ENCODE measurements around the gene ITIH5.

The ITIH5 gene

GRCh38 chr10:7583626-7584025 lies 83.1 kb downstream of the ITIH5 start:
- no peak for DNase-seq (ENCODE audit: low spot score)

- no peak for DNase-seq (ENCODE audit: low spot score)
Measured at GRCh38 chr10:7580520-7580919, 86.2 kb downstream of the ITIH5 start.

GRCh38 chr10:7579681-7580080 lies 87.1 kb downstream of the ITIH5 start:
- no peak for DNase-seq (ENCODE audit: low spot score)

- DNase-seq (ENCODE audit: low spot score): no peak
Measured at GRCh38 chr10:7577579-7577978, 89.2 kb downstream of the ITIH5 start.

GRCh38 chr10:7577176-7577575 lies 89.6 kb downstream of the ITIH5 start:
- no peak for DNase-seq (ENCODE audit: low spot score)

GRCh38 chr10:7576340-7576739 lies 90.4 kb downstream of the ITIH5 start:
- no peak for DNase-seq (ENCODE audit: low spot score)

GRCh38 chr10:7572391-7572790 lies 94.4 kb downstream of the ITIH5 start:
- no peak for DNase-seq (ENCODE audit: low spot score)

GRCh38 chr10:7571981-7572380 lies 94.8 kb downstream of the ITIH5 start:
- DNase-seq (ENCODE audit: low spot score): no peak

- no peak for DNase-seq (ENCODE audit: low spot score)
Measured at GRCh38 chr10:7567911-7568620, 98.7 kb downstream of the ITIH5 start.

- no peak for DNase-seq (ENCODE audit: low spot score)
Measured at GRCh38 chr10:7566891-7567290, 99.9 kb downstream of the ITIH5 start.

GRCh38 chr10:7565871-7566270 lies 100.9 kb downstream of the ITIH5 start:
- DNase-seq (ENCODE audit: low spot score): no peak

- peak; percentile 59 for DNase-seq (ENCODE audit: low spot score)
Measured at GRCh38 chr10:7563770-7564169, 103.0 kb downstream of the ITIH5 start.

- no peak for DNase-seq (ENCODE audit: low spot score)
Measured at GRCh38 chr10:7563368-7563767, 103.4 kb downstream of the ITIH5 start.

GRCh38 chr10:7561985-7562384 lies 104.8 kb downstream of the ITIH5 start:
- DNase-seq (ENCODE audit: low spot score): no peak

- no peak for DNase-seq (ENCODE audit: low spot score)
Measured at GRCh38 chr10:7561216-7561893, 105.4 kb downstream of the ITIH5 start.

GRCh38 chr10:7560519-7560918 lies 106.2 kb downstream of the ITIH5 start:
- no peak for DNase-seq (ENCODE audit: low spot score)

- no peak for DNase-seq (ENCODE audit: low spot score)
Measured at GRCh38 chr10:7559386-7559785, 107.4 kb downstream of the ITIH5 start.

GRCh38 chr10:7558036-7558435 lies 108.7 kb downstream of the ITIH5 start:
- DNase-seq (ENCODE audit: low spot score): no peak

- DNase-seq (ENCODE audit: low spot score): no peak
Measured at GRCh38 chr10:7553531-7553930, 113.2 kb downstream of the ITIH5 start.

- no peak for DNase-seq (ENCODE audit: low spot score)
Measured at GRCh38 chr10:7551950-7552716, 114.6 kb downstream of the ITIH5 start.

GRCh38 chr10:7551289-7551688 lies 115.5 kb downstream of the ITIH5 start:
- no peak for DNase-seq (ENCODE audit: low spot score)

- no peak for DNase-seq (ENCODE audit: low spot score)
Measured at GRCh38 chr10:7550013-7550412, 116.8 kb downstream of the ITIH5 start.

GRCh38 chr10:7547829-7548228 lies 118.9 kb downstream of the ITIH5 start:
- no peak for DNase-seq (ENCODE audit: low spot score)

All from putamen (tissue), 1 donor.